ENCODE results near the gene NAT16. TPM values are rescaled to one million over a fixed set of nuclear protein-coding genes. Genes with fewer than 3 reads are reported as not detected.

NAT16 gene
- total and polyA plus RNA-seq, 2 of the 13 experiments (the other 11 are each of a cell fraction or from before 2014, with no cell fraction given), result 0.04 TPM; not detected in 1

DNA sequence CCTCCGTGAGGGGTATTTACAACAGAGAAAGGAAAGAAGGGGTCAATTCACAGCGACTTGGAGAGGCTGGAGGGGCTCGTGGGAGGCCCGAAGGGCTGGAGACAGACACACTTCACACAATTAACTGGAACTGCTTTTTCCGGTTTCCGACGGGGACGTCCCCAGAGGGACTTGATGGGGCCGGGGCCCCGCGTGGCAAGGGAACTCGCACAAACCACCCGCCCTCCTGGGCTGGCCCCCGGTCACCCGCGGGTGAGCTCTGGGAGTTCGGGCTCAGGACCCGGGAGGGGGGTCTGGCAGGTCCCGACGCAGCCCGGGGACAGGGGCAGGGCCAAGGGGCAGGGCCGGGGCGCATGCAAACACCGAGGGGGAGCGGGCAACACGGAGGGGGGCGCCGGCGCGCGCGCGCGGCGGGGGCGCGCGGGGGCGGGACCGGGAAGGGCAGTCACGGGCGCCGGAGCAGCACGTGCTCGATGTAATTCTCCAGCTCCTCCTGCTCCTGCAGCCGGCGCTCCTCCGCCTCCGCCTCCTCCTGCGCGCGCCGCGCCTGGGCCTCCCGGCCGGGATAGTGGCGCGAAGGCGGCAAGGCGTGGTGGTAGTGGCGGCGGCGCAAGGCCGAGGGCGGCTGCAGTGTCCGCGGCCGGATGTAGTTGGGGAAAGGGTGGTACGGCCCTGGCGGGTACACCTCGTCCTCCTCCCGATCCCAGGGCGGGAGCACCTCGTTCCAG lies 17.4 kb downstream of the NAT16 start (continued):
- TF ChIP-seq DMTF1 (CRISPR knock-in tag; IDR thresholded peaks at IDR 0.05) (no peak), GABPB1 (CRISPR knock-in tag; IDR thresholded peaks at IDR 0.05) (peak; percentile 49; the same call in 1 of the 2 replicates), ISX (CRISPR knock-in tag; conservative IDR thresholded peaks at IDR 0.05) (no peak), ZC3H13 (CRISPR knock-in tag; IDR thresholded peaks at IDR 0.05) (no peak), RFX5 (IDR thresholded peaks at IDR 0.05; ENCODE audit: low read depth, low read length) (no peak), PITX1 (CRISPR knock-in tag; IDR thresholded peaks at IDR 0.05) (no peak), POLR2AphosphoS5 (IDR thresholded peaks at IDR 0.05; ENCODE audit: low read depth, low read length) (no peak), THAP9 (CRISPR knock-in tag; IDR thresholded peaks at IDR 0.05; ENCODE audit: borderline replicate concordance) (no peak), GFI1 (CRISPR knock-in tag; IDR thresholded peaks at IDR 0.05; ENCODE audit: borderline replicate concordance) (no peak), KDM2A (CRISPR knock-in tag; IDR thresholded peaks at IDR 0.05; ENCODE audit: borderline replicate concordance, low read depth) (peak; percentile 55; the same call in 1 of the 2 replicates), YY1 (IDR thresholded peaks at IDR 0.05; ENCODE audit: insufficient read depth, insufficient replicate concordance, low read depth, low read length) (no peak), ZNF670 (CRISPR knock-in tag; IDR thresholded peaks at IDR 0.05; ENCODE audit: borderline replicate concordance) (no peak), ZNF616 (CRISPR knock-in tag; IDR thresholded peaks at IDR 0.05; ENCODE audit: low read depth) (no peak), ZNF644 (CRISPR knock-in tag; IDR thresholded peaks at IDR 0.05; ENCODE audit: low read depth) (no peak), MTF1 (CRISPR knock-in tag; IDR thresholded peaks at IDR 0.05) (no peak), BRD4 (CRISPR knock-in tag; IDR thresholded peaks at IDR 0.05) (no peak), GTF2F1 (IDR thresholded peaks at IDR 0.05; ENCODE audit: low read length) (no peak), ZFP82 (CRISPR knock-in tag; IDR thresholded peaks at IDR 0.05; ENCODE audit: borderline replicate concordance) (no peak), MATR3 (CRISPR knock-in tag; IDR thresholded peaks at IDR 0.05) (no peak)
- TF ChIP-seq, protein P1, sequence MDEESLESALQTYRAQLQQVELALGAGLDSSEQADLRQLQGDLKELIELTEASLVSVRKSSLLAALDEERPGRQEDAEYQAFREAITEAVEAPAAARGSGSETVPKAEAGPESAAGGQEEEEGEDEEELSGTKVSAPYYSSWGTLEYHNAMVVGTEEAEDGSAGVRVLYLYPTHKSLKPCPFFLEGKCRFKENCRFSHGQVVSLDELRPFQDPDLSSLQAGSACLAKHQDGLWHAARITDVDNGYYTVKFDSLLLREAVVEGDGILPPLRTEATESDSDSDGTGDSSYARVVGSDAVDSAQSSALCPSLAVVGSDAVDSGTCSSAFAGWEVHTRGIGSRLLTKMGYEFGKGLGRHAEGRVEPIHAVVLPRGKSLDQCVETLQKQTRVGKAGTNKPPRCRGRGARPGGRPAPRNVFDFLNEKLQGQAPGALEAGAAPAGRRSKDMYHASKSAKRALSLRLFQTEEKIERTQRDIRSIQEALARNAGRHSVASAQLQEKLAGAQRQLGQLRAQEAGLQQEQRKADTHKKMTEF (CRISPR knock-in tag; IDR thresholded peaks at IDR 0.05), result no peak
- TF ChIP-seq, protein P2, sequence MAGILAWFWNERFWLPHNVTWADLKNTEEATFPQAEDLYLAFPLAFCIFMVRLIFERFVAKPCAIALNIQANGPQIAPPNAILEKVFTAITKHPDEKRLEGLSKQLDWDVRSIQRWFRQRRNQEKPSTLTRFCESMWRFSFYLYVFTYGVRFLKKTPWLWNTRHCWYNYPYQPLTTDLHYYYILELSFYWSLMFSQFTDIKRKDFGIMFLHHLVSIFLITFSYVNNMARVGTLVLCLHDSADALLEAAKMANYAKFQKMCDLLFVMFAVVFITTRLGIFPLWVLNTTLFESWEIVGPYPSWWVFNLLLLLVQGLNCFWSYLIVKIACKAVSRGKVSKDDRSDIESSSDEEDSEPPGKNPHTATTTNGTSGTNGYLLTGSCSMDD (CRISPR knock-in tag; IDR thresholded peaks at IDR 0.05), result no peak
- TF ChIP-seq, protein P3, sequence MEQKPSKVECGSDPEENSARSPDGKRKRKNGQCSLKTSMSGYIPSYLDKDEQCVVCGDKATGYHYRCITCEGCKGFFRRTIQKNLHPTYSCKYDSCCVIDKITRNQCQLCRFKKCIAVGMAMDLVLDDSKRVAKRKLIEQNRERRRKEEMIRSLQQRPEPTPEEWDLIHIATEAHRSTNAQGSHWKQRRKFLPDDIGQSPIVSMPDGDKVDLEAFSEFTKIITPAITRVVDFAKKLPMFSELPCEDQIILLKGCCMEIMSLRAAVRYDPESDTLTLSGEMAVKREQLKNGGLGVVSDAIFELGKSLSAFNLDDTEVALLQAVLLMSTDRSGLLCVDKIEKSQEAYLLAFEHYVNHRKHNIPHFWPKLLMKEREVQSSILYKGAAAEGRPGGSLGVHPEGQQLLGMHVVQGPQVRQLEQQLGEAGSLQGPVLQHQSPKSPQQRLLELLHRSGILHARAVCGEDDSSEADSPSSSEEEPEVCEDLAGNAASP (CRISPR knock-in tag; IDR thresholded peaks at IDR 0.05; ENCODE audit: borderline replicate concordance), result no peak
